ENCODE data around the gene PUM1. TPM values are rescaled to one million over a fixed set of nuclear protein-coding genes. Genes with fewer than 3 reads are reported as not detected.

The PUM1 gene
- total and polyA plus RNA-seq, 2 donors (not counting 3 experiments of a cell fraction or from before 2014, with no cell fraction given) = 94.7 to 124 TPM

DNA sequence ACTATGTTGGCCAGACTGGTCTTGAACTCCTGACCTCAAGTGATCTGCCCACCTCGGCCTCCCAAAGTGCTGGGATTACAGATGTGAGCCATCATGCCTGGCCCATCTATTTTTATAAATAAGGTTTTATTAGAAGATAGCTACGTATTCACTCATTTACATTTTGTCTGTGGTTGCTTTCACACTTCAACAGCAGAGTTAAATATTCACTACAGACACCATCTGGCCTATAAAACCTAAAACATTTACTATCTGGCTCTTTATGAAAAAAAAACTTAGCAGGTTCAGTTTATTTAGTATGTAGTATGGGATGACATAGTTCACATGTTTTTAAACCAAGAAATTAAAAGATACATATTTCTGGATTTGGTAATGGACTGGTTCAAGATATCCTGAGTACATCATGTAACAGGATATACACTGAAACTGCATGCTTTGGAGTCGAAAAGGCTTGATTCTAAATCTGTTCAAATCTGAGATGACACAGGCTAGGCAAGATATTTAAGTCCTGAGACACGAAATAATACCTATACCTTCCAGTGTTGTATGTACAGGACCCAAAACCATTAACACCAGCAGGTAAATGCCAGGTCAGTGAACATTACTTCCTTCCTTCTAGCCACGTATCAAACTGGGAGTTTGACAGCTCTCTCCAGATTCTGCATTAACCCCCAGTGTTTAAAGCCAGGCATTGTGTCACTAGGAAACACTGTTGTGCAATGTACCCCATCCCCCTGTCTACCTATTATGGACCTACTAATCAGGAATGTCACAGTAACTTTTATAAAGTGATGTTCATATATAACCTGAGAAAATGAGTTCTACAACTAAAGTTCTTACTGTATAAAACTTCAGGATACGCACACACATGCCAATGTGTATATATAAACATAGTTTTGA lies 102.7 kb downstream of the PUM1 start:
- no peak for TF ChIP-seq POLR2A (IDR thresholded peaks at IDR 0.05; ENCODE audit: low read depth, low read length)
- TF ChIP-seq MYC (IDR thresholded peaks at IDR 0.05; ENCODE audit: low read depth, low read length) = no peak
- TF ChIP-seq, protein P1, sequence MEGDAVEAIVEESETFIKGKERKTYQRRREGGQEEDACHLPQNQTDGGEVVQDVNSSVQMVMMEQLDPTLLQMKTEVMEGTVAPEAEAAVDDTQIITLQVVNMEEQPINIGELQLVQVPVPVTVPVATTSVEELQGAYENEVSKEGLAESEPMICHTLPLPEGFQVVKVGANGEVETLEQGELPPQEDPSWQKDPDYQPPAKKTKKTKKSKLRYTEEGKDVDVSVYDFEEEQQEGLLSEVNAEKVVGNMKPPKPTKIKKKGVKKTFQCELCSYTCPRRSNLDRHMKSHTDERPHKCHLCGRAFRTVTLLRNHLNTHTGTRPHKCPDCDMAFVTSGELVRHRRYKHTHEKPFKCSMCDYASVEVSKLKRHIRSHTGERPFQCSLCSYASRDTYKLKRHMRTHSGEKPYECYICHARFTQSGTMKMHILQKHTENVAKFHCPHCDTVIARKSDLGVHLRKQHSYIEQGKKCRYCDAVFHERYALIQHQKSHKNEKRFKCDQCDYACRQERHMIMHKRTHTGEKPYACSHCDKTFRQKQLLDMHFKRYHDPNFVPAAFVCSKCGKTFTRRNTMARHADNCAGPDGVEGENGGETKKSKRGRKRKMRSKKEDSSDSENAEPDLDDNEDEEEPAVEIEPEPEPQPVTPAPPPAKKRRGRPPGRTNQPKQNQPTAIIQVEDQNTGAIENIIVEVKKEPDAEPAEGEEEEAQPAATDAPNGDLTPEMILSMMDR (IDR thresholded peaks at IDR 0.05; ENCODE audit: extremely low read depth in 1 of 2, insufficient read depth in 1 of 2, low read depth in 1 of 2, low read length in 2 of 2) = no peak
- TF ChIP-seq GATA2 (IDR thresholded peaks at IDR 0.05; ENCODE audit: insufficient read depth, insufficient read length, low read depth, low read length) = no peak
- ChIA-PET POLR2A (no interaction called here), CTCF (interaction anchor here (1.0 to 1.3 kb wide), 2 partner anchors 48 to 161 kb away, joined by 3 read pairs; no protein-coding TSS in a partner anchor)
- Histone ChIP-seq H3K9ac (replicated peaks; ENCODE audit: extremely low read depth, insufficient read depth, low read length) (no peak overlapping the region), H2AFZ (ENCODE audit: low read depth, low read length) (no peak overlapping the region), H4K20me1 (replicated peaks; ENCODE audit: control insufficient read depth, extremely low read depth, insufficient read depth, low read length) (peaks cover 5% of the 10 kb centered on the region), H3K27ac (ENCODE audit: insufficient read depth, low read depth, low read length) (no peak overlapping the region), H3K27me3 (ENCODE audit: control insufficient read depth in 2 of 2, insufficient read depth in 2 of 2, low read length in 2 of 2) (no peaks in the 10 kb centered on the region), H3K4me2 (ENCODE audit: insufficient read depth, low read length) (no peak overlapping the region), H3K9me1 (replicated peaks; ENCODE audit: control insufficient read depth, extremely low read depth, insufficient read depth, low read length) (no peaks in the 10 kb centered on the region), H3K4me1 (ENCODE audit: control insufficient read depth, extremely low read depth, insufficient read depth, low read length) (peaks cover 16% of the 10 kb centered on the region), H3K4me3 (replicated peaks in 1 of 3; ENCODE audit: insufficient read depth in 1 of 3, low read depth in 1 of 3, low read length in 3 of 3) (no peak overlapping the region), H3K9me3 (replicated peaks; ENCODE audit: control insufficient read depth, insufficient read depth, low read length) (no peaks in the 10 kb centered on the region), H3K79me2 (ENCODE audit: control insufficient read depth, insufficient read depth, low read length) (peaks cover 68% of the 10 kb centered on the region), H3K36me3 (ENCODE audit: control insufficient read depth in 2 of 2, extremely low read depth in 1 of 2, insufficient read depth in 2 of 2, low read length in 2 of 2) (peaks cover 14 to 34% of the 10 kb centered on the region in 2 experiments)
- no peak for DNase-seq (ENCODE audit: low read depth, low spot score)
- no peak for FAIRE-seq
- intact Hi-C loops (cut with micrococcal nuclease) = no loop called here
- no TSS peak for BruUV-seq (replicated peaks)
- dilution Hi-C loops (cut with MboI; ENCODE audit: extremely low pct_ligation_motif_present, low sequenced_read_pairs) = no loop called here
